GM23338 (cell line): ENCODE measurements around the gene BCL2. TPM values are rescaled to one million over a fixed set of nuclear protein-coding genes. Genes with fewer than 3 reads are reported as not detected.

Source experiments
- ATAC-seq: fragments of 200-7000 bp; cut with Tn5 transposase; 3 replicates; pipeline ENCODE4 v1.9.1; 2020
- DNase-seq: peaks from one replicate; pipeline ENCODE4 v3.0.0-alpha.2; 2015; ENCODE audit warnings: low spot score
- H2AFZ ChIP-seq: fragments of 200-600 bp; sonication (generic); 2 replicates; pipeline ENCODE4 v1.8.0; 2016; ENCODE audit warnings: antibody characterized with exemption, mild to moderate bottlenecking, moderate library complexity
- H3F3A ChIP-seq: fragments of 200-600 bp; sonication (generic); replicated peaks from 2 replicates; pipeline ENCODE4 v1.8.0; 2017; ENCODE audit warnings: antibody characterized with exemption, mixed run types, low read depth
- H3K27ac ChIP-seq: fragments of 200-600 bp; sonication (generic); 2 replicates; pipeline ENCODE4 v1.6.1; 2016; ENCODE audit warnings: low read depth
- H3K27me3 ChIP-seq: fragments of 200-600 bp; sonication (generic); 2 replicates; pipeline ENCODE4 v1.8.0; 2016; ENCODE audit warnings: mild to moderate bottlenecking, mixed run types, moderate library complexity; ENCODE audit not compliant: insufficient read depth
- H3K36me3 ChIP-seq: fragments of 200-600 bp; sonication (generic); 2 replicates; pipeline ENCODE4 v1.8.0; 2016; ENCODE audit warnings: mild to moderate bottlenecking; ENCODE audit not compliant: insufficient read depth
- H3K4me1 ChIP-seq: fragments of 200-600 bp; sonication (generic); 2 replicates; pipeline ENCODE4 v1.8.0; 2016; ENCODE audit warnings: mild to moderate bottlenecking, moderate library complexity; ENCODE audit not compliant: insufficient read depth
- H3K4me2 ChIP-seq: fragments of 200-600 bp; sonication (generic); 2 replicates; pipeline ENCODE4 v1.7.1; 2017; ENCODE audit warnings: mixed run types
- H3K4me3 ChIP-seq: fragments of 200-600 bp; sonication (generic); 2 replicates; pipeline ENCODE4 v1.6.1; 2016; ENCODE audit warnings: mixed run types
- H3K79me2 ChIP-seq: fragments of 200-600 bp; sonication (generic); replicated peaks from 2 replicates; pipeline ENCODE4 v1.8.0; 2017; ENCODE audit warnings: mild to moderate bottlenecking; ENCODE audit not compliant: insufficient read depth
- H3K9me2 ChIP-seq: fragments of 200-600 bp; sonication (generic); 2 replicates; pipeline ENCODE4 v1.8.0; 2017; ENCODE audit not compliant: insufficient read depth
- H4K20me1 ChIP-seq: fragments of 200-600 bp; sonication (generic); replicated peaks from 2 replicates; pipeline ENCODE4 v1.8.0; 2017; ENCODE audit warnings: mild to moderate bottlenecking; ENCODE audit not compliant: insufficient read depth
- H3K27ac Mint-ChIP-seq: 2 replicates; pipeline ENCODE4 v1.8.0; 2020; ENCODE audit warnings: inconsistent platforms, mild to moderate bottlenecking, moderate library complexity, mixed read lengths
- H3K27me3 Mint-ChIP-seq: 3 replicates; pipeline ENCODE4 v1.8.0; 2022; ENCODE audit warnings: low read depth, mild to moderate bottlenecking, moderate library complexity, mixed read lengths, inconsistent platforms; ENCODE audit not compliant: insufficient read depth, poor library complexity
- H3K36me3 Mint-ChIP-seq: 3 replicates; pipeline ENCODE4 v1.8.0; 2021; ENCODE audit warnings: low read depth, mild to moderate bottlenecking, inconsistent platforms, moderate library complexity, mixed read lengths
- H3K4me1 Mint-ChIP-seq: 3 replicates; pipeline ENCODE4 v1.8.0; 2020; ENCODE audit warnings: mild to moderate bottlenecking, inconsistent platforms, mixed read lengths
- H3K4me3 Mint-ChIP-seq: 3 replicates; pipeline ENCODE4 v1.8.0; 2021; ENCODE audit warnings: moderate library complexity, mild to moderate bottlenecking, inconsistent platforms, mixed read lengths
- H3K9me3 Mint-ChIP-seq: 3 replicates; pipeline ENCODE4 v1.8.0; 2020; ENCODE audit warnings: moderate library complexity, mild to moderate bottlenecking, inconsistent platforms, mixed read lengths
- CREB1 ChIP-seq: fragments of 250-450 bp; sonication (Bioruptor Pico); IDR thresholded peaks from 2 replicates; pipeline ENCODE4 v1.5.0; 2020; ENCODE audit warnings: low read depth, mild to moderate bottlenecking, moderate library complexity
- ETS1 ChIP-seq: IDR thresholded peaks from 2 replicates; pipeline ENCODE4 v1.6.1; 2016; ENCODE audit warnings: antibody characterized with exemption
- EZH2phosphoT487 ChIP-seq: fragments of 200-600 bp; sonication (generic); IDR thresholded peaks from one replicate; pipeline ENCODE4 v1.8.1; 2018; ENCODE audit warnings: antibody characterized with exemption; ENCODE audit not compliant: unreplicated experiment
- JUNB ChIP-seq: IDR thresholded peaks from one replicate; pipeline ENCODE4 v1.6.1; 2016; ENCODE audit warnings: antibody characterized with exemption; ENCODE audit not compliant: unreplicated experiment
- NANOG ChIP-seq: IDR thresholded peaks from 2 replicates; pipeline ENCODE4 v1.6.1; 2016; ENCODE audit warnings: antibody characterized with exemption, borderline replicate concordance
- ZNF114 ChIP-seq: fragments of 250-450 bp; sonication (Bioruptor Pico); IDR thresholded peaks from 2 replicates; pipeline ENCODE4 v1.5.0; 2020; ENCODE audit warnings: mild to moderate bottlenecking, moderate library complexity
- ZNF331 ChIP-seq: fragments of 250-450 bp; sonication (Bioruptor Pico); IDR thresholded peaks from 2 replicates; pipeline ENCODE4 v1.5.0; 2020; ENCODE audit warnings: low read depth, mild to moderate bottlenecking, moderate library complexity
- polyA plus RNA-seq: library from polyadenylated mRNA; unstranded; fragments of >200 nt; fragmentation: Nextera tagmentation; extraction: Ambion mirVana; gene quantifications from 2 replicates; pipeline ENCODE4 v1.2.1, GENCODE V29; 2016
- total RNA-seq: library from RNA; depleted of rRNA; stranded (reverse); fragments of >200 nt; shearing (Covaris generic); gene quantifications from 2 replicates; pipeline ENCODE4 v1.2.3, GENCODE V29; 2014
- TF ChIP-seq, protein P1 (sequence below): IDR thresholded peaks from one replicate; pipeline ENCODE4 v1.6.1; 2018; ENCODE audit warnings: antibody characterized with exemption; ENCODE audit not compliant: unreplicated experiment

BCL2 gene
- total and polyA plus RNA-seq, 2 experiments from 2014 or later: 1.2 to 4.0 TPM

- Histone ChIP-seq H3K4me3 (no peak overlapping the region), H3K27me3 (no peaks in the 10 kb centered on the region), H3K36me3 (no peaks in the 10 kb centered on the region), H3K9me2 (no peaks in the 10 kb centered on the region), H3K4me2 (no peak overlapping the region), H3K79me2 (no peaks in the 10 kb centered on the region), H2AFZ (no peak overlapping the region), H3K4me1 (peaks cover 5% of the 10 kb centered on the region; the same call in 1 of the 2 replicates), H3K27ac (no peak overlapping the region), H4K20me1 (no peaks in the 10 kb centered on the region), H3F3A (no peaks in the 10 kb centered on the region)
- DNase-seq (no peak), ATAC-seq (no peak)
- peaks cover 11% of the 10 kb centered on the region for H3K27me3 Mint-ChIP-seq
- peaks cover 17% of the 10 kb centered on the region for H3K4me1 Mint-ChIP-seq
- no peak overlapping the region for H3K27ac Mint-ChIP-seq
- no peaks in the 10 kb centered on the region for H3K36me3 Mint-ChIP-seq
- H3K4me3 Mint-ChIP-seq: no peak overlapping the region
- H3K9me3 Mint-ChIP-seq: no peaks in the 10 kb centered on the region
- TF ChIP-seq ZNF331 (no peak), ZNF114 (CRISPR knock-in tag) (no peak), ETS1 (no peak), NANOG (no peak), CREB1 (no peak), EZH2phosphoT487 (no peak), JUNB (no peak)
- TF ChIP-seq, protein P1, sequence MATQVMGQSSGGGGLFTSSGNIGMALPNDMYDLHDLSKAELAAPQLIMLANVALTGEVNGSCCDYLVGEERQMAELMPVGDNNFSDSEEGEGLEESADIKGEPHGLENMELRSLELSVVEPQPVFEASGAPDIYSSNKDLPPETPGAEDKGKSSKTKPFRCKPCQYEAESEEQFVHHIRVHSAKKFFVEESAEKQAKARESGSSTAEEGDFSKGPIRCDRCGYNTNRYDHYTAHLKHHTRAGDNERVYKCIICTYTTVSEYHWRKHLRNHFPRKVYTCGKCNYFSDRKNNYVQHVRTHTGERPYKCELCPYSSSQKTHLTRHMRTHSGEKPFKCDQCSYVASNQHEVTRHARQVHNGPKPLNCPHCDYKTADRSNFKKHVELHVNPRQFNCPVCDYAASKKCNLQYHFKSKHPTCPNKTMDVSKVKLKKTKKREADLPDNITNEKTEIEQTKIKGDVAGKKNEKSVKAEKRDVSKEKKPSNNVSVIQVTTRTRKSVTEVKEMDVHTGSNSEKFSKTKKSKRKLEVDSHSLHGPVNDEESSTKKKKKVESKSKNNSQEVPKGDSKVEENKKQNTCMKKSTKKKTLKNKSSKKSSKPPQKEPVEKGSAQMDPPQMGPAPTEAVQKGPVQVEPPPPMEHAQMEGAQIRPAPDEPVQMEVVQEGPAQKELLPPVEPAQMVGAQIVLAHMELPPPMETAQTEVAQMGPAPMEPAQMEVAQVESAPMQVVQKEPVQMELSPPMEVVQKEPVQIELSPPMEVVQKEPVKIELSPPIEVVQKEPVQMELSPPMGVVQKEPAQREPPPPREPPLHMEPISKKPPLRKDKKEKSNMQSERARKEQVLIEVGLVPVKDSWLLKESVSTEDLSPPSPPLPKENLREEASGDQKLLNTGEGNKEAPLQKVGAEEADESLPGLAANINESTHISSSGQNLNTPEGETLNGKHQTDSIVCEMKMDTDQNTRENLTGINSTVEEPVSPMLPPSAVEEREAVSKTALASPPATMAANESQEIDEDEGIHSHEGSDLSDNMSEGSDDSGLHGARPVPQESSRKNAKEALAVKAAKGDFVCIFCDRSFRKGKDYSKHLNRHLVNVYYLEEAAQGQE: no peak
These were observed 161.4 kb downstream of the BCL2 start for GRCh38 chr18:63158012-63158631.

- Histone ChIP-seq H3K27me3 (no peaks in the 10 kb centered on the region), H3K4me1 (peaks cover 5% of the 10 kb centered on the region; the same call in 1 of the 2 replicates), H2AFZ (no peak overlapping the region), H3K27ac (no peak overlapping the region), H3K9me2 (no peaks in the 10 kb centered on the region), H3K36me3 (no peaks in the 10 kb centered on the region), H3K79me2 (no peaks in the 10 kb centered on the region), H3K4me2 (no peak overlapping the region), H3K4me3 (no peak overlapping the region), H3F3A (no peaks in the 10 kb centered on the region), H4K20me1 (no peaks in the 10 kb centered on the region)
- TF ChIP-seq JUNB: no peak
- TF ChIP-seq, protein P1: no peak
- DNase-seq: no peak
- no peaks in the 10 kb centered on the region for H3K36me3 Mint-ChIP-seq
- no peak for ATAC-seq
- peaks cover 17% of the 10 kb centered on the region for H3K4me1 Mint-ChIP-seq
- no peak overlapping the region for H3K27ac Mint-ChIP-seq
- no peaks in the 10 kb centered on the region for H3K9me3 Mint-ChIP-seq
- H3K4me3 Mint-ChIP-seq: no peak overlapping the region
- H3K27me3 Mint-ChIP-seq: peaks cover 11% of the 10 kb centered on the region
These were observed 162.1 kb downstream of the BCL2 start for GRCh38 chr18:63157293-63158011.
